Small intestine (tissue), 7 donors: ENCODE data around the gene NHLRC3. TPM values are rescaled to one million over a fixed set of nuclear protein-coding genes. Genes with fewer than 3 reads are reported as not detected.

ENCODE experiments used
- DNase-seq, 2 donors: peaks; one replicate each; pipeline versions ENCODE4 v3.0.0 to v3.0.0-alpha.2; 2013
- FAIRE-seq: peaks from 2 replicates; lab custom pipeline; 2012; peaks lifted over from hg19 to GRCh38; lab: Jason Lieb, UNC
- H3K27ac ChIP-seq, 3 donors: one replicate each; pipeline ENCODE4 v1.5.1; 2013; ENCODE audit warnings: low read length in 2 of 3, mild to moderate bottlenecking in 2 of 3, control low read depth in 1 of 3, inconsistent platforms in 1 of 3, low read depth in 1 of 3, moderate library complexity in 1 of 3
- H3K27me3 ChIP-seq, 3 donors: one replicate each; pipeline ENCODE4 v1.6.1; 2013; ENCODE audit warnings: low read length in 3 of 3, inconsistent platforms in 1 of 3; ENCODE audit not compliant: control insufficient read depth in 3 of 3, insufficient read depth in 3 of 3
- H3K36me3 ChIP-seq, 3 donors: one replicate each; pipeline ENCODE4 v1.6.1; 2013; ENCODE audit warnings: low read length in 3 of 3, inconsistent platforms in 1 of 3, low read depth in 1 of 3, mild to moderate bottlenecking in 1 of 3, moderate library complexity in 1 of 3; ENCODE audit not compliant: control insufficient read depth in 3 of 3, insufficient read depth in 2 of 3
- H3K4me1 ChIP-seq, 3 donors: one replicate each; pipeline ENCODE4 v1.6.1; 2013; ENCODE audit warnings: low read length in 2 of 3, inconsistent platforms in 1 of 3, low read depth in 1 of 3, mild to moderate bottlenecking in 1 of 3, moderate library complexity in 1 of 3; ENCODE audit not compliant: control insufficient read depth in 3 of 3, insufficient read depth in 2 of 3
- H3K4me3 ChIP-seq, 3 donors: one replicate each; pipeline ENCODE4 v1.5.1; 2013; ENCODE audit warnings: low read length in 3 of 3, control low read depth in 1 of 3, inconsistent platforms in 1 of 3, low read depth in 1 of 3, mild to moderate bottlenecking in 1 of 3, moderate library complexity in 1 of 3
- H3K9me3 ChIP-seq, 2 donors: one replicate each; pipeline ENCODE4 v1.6.1; 2013; ENCODE audit warnings: low read depth in 1 of 2, low read length in 1 of 2; ENCODE audit not compliant: control insufficient read depth in 2 of 2, insufficient read depth in 1 of 2
- WGBS, 3 donors: extraction: QIAGEN DNeasy Blood & Tissue Kit; methylation state at CpG; one replicate each; pipeline ENCODE4 v1.1.7; 2013; 5-methylcytosine and 5-hydroxymethylcytosine counted together
- polyA plus RNA-seq, 4 donors: library from polyadenylated mRNA; stranded (reverse) in 3 of 4; unstranded in 1 of 4; fragments of 200-250 nt in 3 of 4; fragments of 120-200 nt in 1 of 4; gene quantifications; one replicate each; pipeline versions ENCODE4 v1.2.1 to v1.2.3, GENCODE V29; 2013
- donor health status: healthy with polysubstance abuse.
- donor health status: control.
- donor health status: control.
- donor health status: Bipolar disorder and iron deficiency.
- donor health status: healthy.

NHLRC3 gene
- polyA plus RNA-seq, 4 donors = 2.4 to 114 (median 6.3) TPM

- H3K36me3 ChIP-seq = no peaks in the 10 kb centered on the region
- FAIRE-seq (no peak), DNase-seq (peak; percentile 11 to 13)
- 20 to 39% (median 33%) methylated on average over 2 of the region's 2 CpGs for WGBS, 3 donors
- no peaks in the 10 kb centered on the region for H3K9me3 ChIP-seq
- no peak overlapping the region for H3K4me3 ChIP-seq
- H3K27me3 ChIP-seq = no peaks in the 10 kb centered on the region
- H3K27ac ChIP-seq = no peak overlapping the region
- H3K4me1 ChIP-seq = no peaks in the 10 kb centered on the region
Observed at GRCh38 chr13:39047560-39047959, 9.3 kb downstream of the NHLRC3 start.

DNA sequence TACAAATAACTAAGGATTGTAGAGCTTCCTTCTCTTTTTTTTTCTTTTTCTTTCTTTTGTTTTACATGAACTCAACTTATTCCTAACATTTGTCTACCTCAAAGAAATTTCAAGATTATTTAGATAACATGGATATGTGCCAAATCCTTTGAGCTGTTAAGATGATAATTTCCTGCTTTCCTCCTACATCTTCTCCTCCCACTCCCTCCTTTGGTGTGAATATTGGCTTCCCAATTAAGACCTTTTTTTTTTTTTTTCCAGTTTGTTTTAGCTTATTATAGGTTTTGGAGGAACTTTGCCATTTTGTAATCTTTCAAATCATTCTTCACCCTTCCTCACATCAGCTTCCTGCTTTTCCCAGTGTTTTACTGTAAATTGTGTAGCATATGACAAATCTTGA lies 10.6 kb downstream of the NHLRC3 start:
- H3K27me3 ChIP-seq = no peaks in the 10 kb centered on the region
- H3K9me3 ChIP-seq = no peaks in the 10 kb centered on the region
- no peak for FAIRE-seq
- no peak for DNase-seq
- H3K27ac ChIP-seq = no peak overlapping the region
- no peaks in the 10 kb centered on the region for H3K36me3 ChIP-seq
- H3K4me3 ChIP-seq = no peak overlapping the region
- no peaks in the 10 kb centered on the region for H3K4me1 ChIP-seq

- H3K36me3 ChIP-seq = no peaks in the 10 kb centered on the region
- H3K27me3 ChIP-seq = no peaks in the 10 kb centered on the region
- 89 to 94% (median 91%) methylated on average over 3 of the region's 3 CpGs for WGBS, 3 donors
- no peaks in the 10 kb centered on the region for H3K9me3 ChIP-seq
- H3K4me3 ChIP-seq = no peak overlapping the region
- DNase-seq (no peak), FAIRE-seq (no peak)
- no peak overlapping the region for H3K27ac ChIP-seq
- no peaks in the 10 kb centered on the region for H3K4me1 ChIP-seq
Observed at GRCh38 chr13:39049274-39049673, 11.0 kb downstream of the NHLRC3 start.

- peak in 1 of 2 donors; percentile 20 for DNase-seq
- Histone ChIP-seq H3K36me3 (no peaks in the 10 kb centered on the region), H3K27ac (no peak overlapping the region), H3K27me3 (no peaks in the 10 kb centered on the region), H3K9me3 (peaks cover 0 to 3% of the 10 kb centered on the region in 2 donors), H3K4me3 (no peak overlapping the region), H3K4me1 (no peaks in the 10 kb centered on the region)
- FAIRE-seq = no peak
- WGBS, 3 donors = 25 to 41% (median 35%) methylated on average over 1 of the region's 1 CpG
Observed at GRCh38 chr13:39051157-39051556, 12.9 kb downstream of the NHLRC3 start.

DNA sequence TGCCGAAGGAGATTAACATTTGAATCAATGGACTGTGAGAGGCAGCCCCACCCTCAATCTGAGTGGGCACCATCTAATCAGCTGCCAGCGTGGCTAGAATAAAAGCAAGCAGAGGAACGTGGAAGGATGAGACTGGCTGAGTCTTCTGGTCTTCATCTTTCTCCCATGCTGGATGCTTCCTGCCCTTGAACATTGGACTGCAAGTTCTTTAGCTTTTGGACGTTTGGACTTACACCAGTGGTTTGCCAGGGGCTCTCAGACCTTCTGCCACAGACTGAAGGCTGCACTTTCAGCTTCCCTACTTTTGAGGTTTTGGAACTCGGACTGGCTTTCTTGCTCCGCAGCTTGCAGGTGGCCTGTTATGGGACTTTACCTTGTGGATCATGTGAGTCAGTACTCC lies 14.7 kb downstream of the NHLRC3 start:
- Histone ChIP-seq H3K27me3 (no peaks in the 10 kb centered on the region), H3K36me3 (no peaks in the 10 kb centered on the region), H3K4me1 (no peaks in the 10 kb centered on the region), H3K9me3 (peaks cover 0 to 3% of the 10 kb centered on the region in 2 donors), H3K27ac (no peak overlapping the region), H3K4me3 (no peak overlapping the region)
- 67 to 79% (median 72%) methylated on average over 6 of the region's 6 CpGs for WGBS, 3 donors
- FAIRE-seq = no peak
- no peak for DNase-seq

- H3K4me1 ChIP-seq = no peaks in the 10 kb centered on the region
- no peaks in the 10 kb centered on the region for H3K36me3 ChIP-seq
- WGBS, 3 donors = 80 to 84% (median 82%) methylated on average over 3 of the region's 3 CpGs
- no peak overlapping the region for H3K4me3 ChIP-seq
- DNase-seq (no peak), FAIRE-seq (no peak)
- H3K9me3 ChIP-seq = peaks cover 0 to 3% of the 10 kb centered on the region in 2 donors
- no peak overlapping the region for H3K27ac ChIP-seq
- H3K27me3 ChIP-seq = no peaks in the 10 kb centered on the region
Observed at GRCh38 chr13:39054112-39054511, 15.9 kb downstream of the NHLRC3 start.

DNA sequence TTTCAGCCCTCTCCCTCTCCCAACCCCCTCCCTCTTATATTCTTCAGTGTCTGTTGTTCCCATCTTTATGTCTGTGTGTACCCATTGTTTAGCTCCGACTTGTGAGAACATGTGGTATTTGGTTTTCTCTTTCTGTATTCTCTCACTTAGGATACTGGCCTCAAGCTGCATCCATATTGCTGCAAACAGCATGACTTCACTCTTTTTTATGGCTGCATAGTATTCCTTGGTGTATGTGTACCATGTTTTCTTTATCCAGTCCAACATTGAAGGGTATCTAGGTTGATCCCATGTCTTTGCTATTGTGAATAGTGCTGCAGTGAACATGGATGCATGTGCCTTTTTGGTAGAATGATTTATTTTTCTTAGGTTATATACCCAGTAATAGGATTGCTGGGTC lies 17.8 kb downstream of the NHLRC3 start:
- peaks cover 0 to 3% of the 10 kb centered on the region in 2 donors for H3K9me3 ChIP-seq
- H3K36me3 ChIP-seq = no peaks in the 10 kb centered on the region
- no peak overlapping the region for H3K27ac ChIP-seq
- no peak overlapping the region for H3K4me3 ChIP-seq
- H3K27me3 ChIP-seq = no peaks in the 10 kb centered on the region
- FAIRE-seq = no peak
- H3K4me1 ChIP-seq = no peaks in the 10 kb centered on the region
- no peak for DNase-seq
- 96 to 100% (median 98%) methylated on average over 1 of the region's 1 CpG for WGBS, 3 donors

DNA sequence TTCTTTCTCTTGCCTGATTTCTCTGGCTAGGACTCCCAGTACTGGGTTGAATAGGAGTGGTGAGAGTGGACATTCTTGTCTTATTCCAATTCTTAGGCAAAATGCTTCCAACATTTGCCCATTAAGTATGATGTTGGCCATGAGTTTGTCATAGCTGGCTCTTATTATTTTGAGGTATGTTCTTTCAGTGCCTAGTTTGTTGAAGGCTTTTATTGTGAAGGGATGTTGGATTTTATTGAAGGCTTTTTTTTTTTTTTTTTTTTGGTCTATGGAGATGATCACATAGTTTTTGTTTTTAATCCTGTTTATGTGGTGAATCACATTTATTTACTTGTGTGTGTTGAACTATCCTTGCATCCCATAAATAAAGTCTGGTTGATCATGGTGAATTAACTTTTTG lies 19.8 kb downstream of the NHLRC3 start:
- Histone ChIP-seq H3K9me3 (peaks cover 0 to 3% of the 10 kb centered on the region in 2 donors), H3K4me3 (no peak overlapping the region), H3K4me1 (no peaks in the 10 kb centered on the region), H3K36me3 (peaks cover 0 to 8% (median 0%) of the 10 kb centered on the region in 3 donors), H3K27ac (no peak overlapping the region), H3K27me3 (no peaks in the 10 kb centered on the region)
- FAIRE-seq (no peak), DNase-seq (no peak)

DNA sequence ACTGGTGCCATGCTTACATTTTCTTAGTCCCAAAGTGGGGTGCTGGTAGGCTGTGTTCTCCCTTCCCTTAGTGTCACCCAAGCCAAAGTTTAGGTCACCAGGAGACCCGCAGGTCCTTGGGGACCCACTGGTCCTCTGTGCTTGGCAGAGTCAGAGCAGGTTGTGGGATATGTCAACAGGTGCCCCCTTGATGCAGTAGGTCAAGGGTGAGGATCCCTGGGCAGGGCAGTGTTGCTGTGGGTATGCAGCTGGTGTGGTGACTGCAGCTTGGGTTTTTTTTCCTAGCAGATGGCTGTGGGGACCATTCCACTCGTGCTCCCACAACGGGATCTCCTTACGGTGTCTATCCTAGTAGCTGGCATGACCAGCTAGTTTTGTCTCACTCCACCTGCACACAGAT lies 23.7 kb downstream of the NHLRC3 start:
- WGBS, 3 donors = 90 to 95% (median 94%) methylated on average over 4 of the region's 4 CpGs
- Histone ChIP-seq H3K4me3 (no peak overlapping the region), H3K4me1 (no peaks in the 10 kb centered on the region), H3K27ac (no peak overlapping the region), H3K9me3 (no peaks in the 10 kb centered on the region), H3K36me3 (peaks cover 0 to 12% (median 0%) of the 10 kb centered on the region in 3 donors), H3K27me3 (no peaks in the 10 kb centered on the region)
- FAIRE-seq = no peak
- DNase-seq = no peak
